GM12801 (cell line): ENCODE results near the gene FSTL5.

Experiments
- CTCF ChIP-seq: IDR thresholded peaks from one replicate; pipeline ENCODE4 v1.5.1; 2011; ENCODE audit warnings: control low read depth; ENCODE audit not compliant: insufficient read length; ENCODE audit errors: extremely low read depth

The FSTL5 gene

GRCh38 chr4:161988946-161989345 lies 174.9 kb downstream of the FSTL5 start:
- no peak for TF ChIP-seq CTCF

- no peak for TF ChIP-seq CTCF
These were observed 176.2 kb downstream of the FSTL5 start for GRCh38 chr4:161987611-161988010.

- no peak for TF ChIP-seq CTCF
These were observed 211.4 kb downstream of the FSTL5 start for GRCh38 chr4:161952382-161952781.

- no peak for TF ChIP-seq CTCF
These were observed 213.7 kb downstream of the FSTL5 start for GRCh38 chr4:161949946-161950725.

- no peak for TF ChIP-seq CTCF
These were observed 215.6 kb downstream of the FSTL5 start for GRCh38 chr4:161948026-161948770.

GRCh38 chr4:161937596-161937995 lies 226.2 kb downstream of the FSTL5 start:
- no peak for TF ChIP-seq CTCF

- no peak for TF ChIP-seq CTCF
These were observed 226.9 kb downstream of the FSTL5 start for GRCh38 chr4:161936625-161937550.
